ENCODE measurements around the gene ADAP1.

DNA sequence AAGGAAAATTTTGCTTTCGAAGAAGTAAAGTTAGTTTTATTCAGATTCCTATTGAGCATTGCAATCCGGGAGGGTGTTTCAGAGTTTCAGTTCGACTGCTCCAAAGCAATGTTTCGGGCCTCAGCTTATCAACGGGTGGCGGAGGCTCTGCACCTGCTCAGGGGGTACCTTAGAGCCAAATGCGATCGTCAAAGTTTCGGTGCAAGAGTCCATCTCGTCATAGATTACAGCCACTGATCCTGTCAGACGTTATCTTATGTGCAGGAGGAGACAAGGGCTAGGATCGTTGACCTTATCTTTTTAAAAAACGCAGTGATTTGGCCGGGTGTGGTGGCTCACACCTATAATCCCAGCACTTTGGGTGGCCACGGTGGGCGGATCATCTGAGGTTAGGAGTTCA is 24.7 kb upstream of the ADAP1 start:
- TF ChIP-seq, protein P1, sequence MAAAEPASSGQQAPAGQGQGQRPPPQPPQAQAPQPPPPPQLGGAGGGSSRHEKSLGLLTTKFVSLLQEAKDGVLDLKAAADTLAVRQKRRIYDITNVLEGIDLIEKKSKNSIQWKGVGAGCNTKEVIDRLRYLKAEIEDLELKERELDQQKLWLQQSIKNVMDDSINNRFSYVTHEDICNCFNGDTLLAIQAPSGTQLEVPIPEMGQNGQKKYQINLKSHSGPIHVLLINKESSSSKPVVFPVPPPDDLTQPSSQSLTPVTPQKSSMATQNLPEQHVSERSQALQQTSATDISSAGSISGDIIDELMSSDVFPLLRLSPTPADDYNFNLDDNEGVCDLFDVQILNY (CRISPR knock-in tag; conservative IDR thresholded peaks at IDR 0.05) = no peak
- TF ChIP-seq SMC3 (IDR thresholded peaks at IDR 0.05; ENCODE audit: low read length) (no peak), RAD51 (IDR thresholded peaks at IDR 0.05; ENCODE audit: borderline replicate concordance) (no peak), MAFK (conservative IDR thresholded peaks at IDR 0.05 in 1 of 2, IDR thresholded peaks at IDR 0.05 in 1 of 2; ENCODE audit: low read length in 2 of 2) (no peak), TCF7L2 (IDR thresholded peaks at IDR 0.05; ENCODE audit: low read depth, low read length) (no peak), POLR2A (IDR thresholded peaks at IDR 0.05; ENCODE audit: insufficient read depth in 1 of 2, low read depth in 2 of 2, low read length in 2 of 2) (no peak; a peak in 1 of 4 replicates)
- TF ChIP-seq, protein P2, sequence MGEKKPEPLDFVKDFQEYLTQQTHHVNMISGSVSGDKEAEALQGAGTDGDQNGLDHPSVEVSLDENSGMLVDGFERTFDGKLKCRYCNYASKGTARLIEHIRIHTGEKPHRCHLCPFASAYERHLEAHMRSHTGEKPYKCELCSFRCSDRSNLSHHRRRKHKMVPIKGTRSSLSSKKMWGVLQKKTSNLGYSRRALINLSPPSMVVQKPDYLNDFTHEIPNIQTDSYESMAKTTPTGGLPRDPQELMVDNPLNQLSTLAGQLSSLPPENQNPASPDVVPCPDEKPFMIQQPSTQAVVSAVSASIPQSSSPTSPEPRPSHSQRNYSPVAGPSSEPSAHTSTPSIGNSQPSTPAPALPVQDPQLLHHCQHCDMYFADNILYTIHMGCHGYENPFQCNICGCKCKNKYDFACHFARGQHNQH (CRISPR knock-in tag; IDR thresholded peaks at IDR 0.05) = no peak
- TF ChIP-seq, protein P3, sequence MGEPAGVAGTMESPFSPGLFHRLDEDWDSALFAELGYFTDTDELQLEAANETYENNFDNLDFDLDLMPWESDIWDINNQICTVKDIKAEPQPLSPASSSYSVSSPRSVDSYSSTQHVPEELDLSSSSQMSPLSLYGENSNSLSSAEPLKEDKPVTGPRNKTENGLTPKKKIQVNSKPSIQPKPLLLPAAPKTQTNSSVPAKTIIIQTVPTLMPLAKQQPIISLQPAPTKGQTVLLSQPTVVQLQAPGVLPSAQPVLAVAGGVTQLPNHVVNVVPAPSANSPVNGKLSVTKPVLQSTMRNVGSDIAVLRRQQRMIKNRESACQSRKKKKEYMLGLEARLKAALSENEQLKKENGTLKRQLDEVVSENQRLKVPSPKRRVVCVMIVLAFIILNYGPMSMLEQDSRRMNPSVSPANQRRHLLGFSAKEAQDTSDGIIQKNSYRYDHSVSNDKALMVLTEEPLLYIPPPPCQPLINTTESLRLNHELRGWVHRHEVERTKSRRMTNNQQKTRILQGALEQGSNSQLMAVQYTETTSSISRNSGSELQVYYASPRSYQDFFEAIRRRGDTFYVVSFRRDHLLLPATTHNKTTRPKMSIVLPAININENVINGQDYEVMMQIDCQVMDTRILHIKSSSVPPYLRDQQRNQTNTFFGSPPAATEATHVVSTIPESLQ (CRISPR knock-in tag; conservative IDR thresholded peaks at IDR 0.05) = no peak
